ENCODE results near the gene GJB4.
"Not testable (repeated sequence)": the region's sequence is repeated elsewhere in the genome, so short reads cannot be mapped to it uniquely, and the experiment has no call there.

GJB4 gene

DNA sequence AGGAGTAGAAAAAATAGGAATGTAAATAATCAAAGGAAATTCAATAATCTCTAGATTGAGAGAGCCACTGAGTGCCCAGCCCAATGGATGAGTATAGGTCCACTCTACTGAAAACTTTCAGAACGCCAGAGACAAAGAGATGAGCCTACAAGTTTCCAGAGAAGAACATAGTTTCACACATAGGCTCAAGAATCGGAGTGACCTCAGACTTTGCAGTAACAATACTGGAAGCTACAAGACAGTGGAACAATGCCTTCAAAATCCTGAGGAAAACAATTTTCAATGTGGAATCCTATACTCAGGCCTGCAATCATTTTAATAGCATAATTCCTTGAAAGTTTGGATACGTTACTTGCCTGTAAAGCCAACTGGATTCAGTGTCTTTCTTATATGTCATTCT, 44.2 kb downstream of the GJB4 start:
- TF ChIP-seq, protein P1, sequence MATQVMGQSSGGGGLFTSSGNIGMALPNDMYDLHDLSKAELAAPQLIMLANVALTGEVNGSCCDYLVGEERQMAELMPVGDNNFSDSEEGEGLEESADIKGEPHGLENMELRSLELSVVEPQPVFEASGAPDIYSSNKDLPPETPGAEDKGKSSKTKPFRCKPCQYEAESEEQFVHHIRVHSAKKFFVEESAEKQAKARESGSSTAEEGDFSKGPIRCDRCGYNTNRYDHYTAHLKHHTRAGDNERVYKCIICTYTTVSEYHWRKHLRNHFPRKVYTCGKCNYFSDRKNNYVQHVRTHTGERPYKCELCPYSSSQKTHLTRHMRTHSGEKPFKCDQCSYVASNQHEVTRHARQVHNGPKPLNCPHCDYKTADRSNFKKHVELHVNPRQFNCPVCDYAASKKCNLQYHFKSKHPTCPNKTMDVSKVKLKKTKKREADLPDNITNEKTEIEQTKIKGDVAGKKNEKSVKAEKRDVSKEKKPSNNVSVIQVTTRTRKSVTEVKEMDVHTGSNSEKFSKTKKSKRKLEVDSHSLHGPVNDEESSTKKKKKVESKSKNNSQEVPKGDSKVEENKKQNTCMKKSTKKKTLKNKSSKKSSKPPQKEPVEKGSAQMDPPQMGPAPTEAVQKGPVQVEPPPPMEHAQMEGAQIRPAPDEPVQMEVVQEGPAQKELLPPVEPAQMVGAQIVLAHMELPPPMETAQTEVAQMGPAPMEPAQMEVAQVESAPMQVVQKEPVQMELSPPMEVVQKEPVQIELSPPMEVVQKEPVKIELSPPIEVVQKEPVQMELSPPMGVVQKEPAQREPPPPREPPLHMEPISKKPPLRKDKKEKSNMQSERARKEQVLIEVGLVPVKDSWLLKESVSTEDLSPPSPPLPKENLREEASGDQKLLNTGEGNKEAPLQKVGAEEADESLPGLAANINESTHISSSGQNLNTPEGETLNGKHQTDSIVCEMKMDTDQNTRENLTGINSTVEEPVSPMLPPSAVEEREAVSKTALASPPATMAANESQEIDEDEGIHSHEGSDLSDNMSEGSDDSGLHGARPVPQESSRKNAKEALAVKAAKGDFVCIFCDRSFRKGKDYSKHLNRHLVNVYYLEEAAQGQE (IDR thresholded peaks at IDR 0.05; ENCODE audit: insufficient replicate concordance, low read depth) = no peak
- TF ChIP-seq POLR2AphosphoS5 (IDR thresholded peaks at IDR 0.05; ENCODE audit: low read depth) = no peak
- TF ChIP-seq, protein P2, sequence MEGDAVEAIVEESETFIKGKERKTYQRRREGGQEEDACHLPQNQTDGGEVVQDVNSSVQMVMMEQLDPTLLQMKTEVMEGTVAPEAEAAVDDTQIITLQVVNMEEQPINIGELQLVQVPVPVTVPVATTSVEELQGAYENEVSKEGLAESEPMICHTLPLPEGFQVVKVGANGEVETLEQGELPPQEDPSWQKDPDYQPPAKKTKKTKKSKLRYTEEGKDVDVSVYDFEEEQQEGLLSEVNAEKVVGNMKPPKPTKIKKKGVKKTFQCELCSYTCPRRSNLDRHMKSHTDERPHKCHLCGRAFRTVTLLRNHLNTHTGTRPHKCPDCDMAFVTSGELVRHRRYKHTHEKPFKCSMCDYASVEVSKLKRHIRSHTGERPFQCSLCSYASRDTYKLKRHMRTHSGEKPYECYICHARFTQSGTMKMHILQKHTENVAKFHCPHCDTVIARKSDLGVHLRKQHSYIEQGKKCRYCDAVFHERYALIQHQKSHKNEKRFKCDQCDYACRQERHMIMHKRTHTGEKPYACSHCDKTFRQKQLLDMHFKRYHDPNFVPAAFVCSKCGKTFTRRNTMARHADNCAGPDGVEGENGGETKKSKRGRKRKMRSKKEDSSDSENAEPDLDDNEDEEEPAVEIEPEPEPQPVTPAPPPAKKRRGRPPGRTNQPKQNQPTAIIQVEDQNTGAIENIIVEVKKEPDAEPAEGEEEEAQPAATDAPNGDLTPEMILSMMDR (IDR thresholded peaks at IDR 0.05; ENCODE audit: insufficient read depth, low read length) = no peak
- Histone ChIP-seq H3K27ac (replicated peaks) (no peak overlapping the region), H3K4me3 (replicated peaks; ENCODE audit: insufficient read depth, low read length) (no peak overlapping the region), H3K27me3 (ENCODE audit: insufficient read depth, poor library complexity, severe bottlenecking) (peaks cover 3% of the 10 kb centered on the region)
- no peak for DNase-seq (ENCODE audit: low read depth in 1 of 2, low spot score in 1 of 2)

DNA sequence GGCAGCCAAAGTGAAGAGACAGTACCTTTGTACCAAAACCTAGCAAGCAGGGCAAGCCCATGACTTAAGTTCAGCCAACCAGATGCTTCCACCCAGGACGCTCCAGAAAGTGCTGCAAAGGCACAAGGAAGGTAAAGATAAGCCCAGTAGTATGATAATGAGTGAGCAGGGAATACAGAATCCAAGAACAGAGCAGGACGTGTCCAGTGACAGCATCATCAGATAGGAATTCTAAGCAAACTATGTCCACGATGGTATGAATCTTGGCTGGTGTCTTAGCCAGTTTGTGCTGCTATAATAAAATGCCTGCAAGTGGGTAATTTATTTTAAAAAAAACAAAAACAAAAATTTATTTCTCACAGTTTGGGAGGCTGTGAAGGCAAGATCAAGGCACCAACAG, 46.9 kb downstream of the GJB4 start:
- Histone ChIP-seq H3K4me3 (replicated peaks; ENCODE audit: insufficient read depth, low read length) (no peak overlapping the region), H3K27ac (replicated peaks) (no peak overlapping the region), H3K27me3 (ENCODE audit: insufficient read depth, poor library complexity, severe bottlenecking) (peaks cover 3% of the 10 kb centered on the region)
- no peak for DNase-seq (ENCODE audit: low read depth in 1 of 2, low spot score in 1 of 2)
- TF ChIP-seq POLR2AphosphoS5 (IDR thresholded peaks at IDR 0.05; ENCODE audit: low read depth) (no peak), GABPA (IDR thresholded peaks at IDR 0.05; ENCODE audit: low read depth) (no peak), SPI1 (IDR thresholded peaks at IDR 0.05; ENCODE audit: borderline replicate concordance, low read depth) (no peak)
- TF ChIP-seq, protein P2 (IDR thresholded peaks at IDR 0.05; ENCODE audit: insufficient read depth, low read length) = no peak
- TF ChIP-seq, protein P1 (IDR thresholded peaks at IDR 0.05; ENCODE audit: insufficient replicate concordance, low read depth) = no peak

DNA sequence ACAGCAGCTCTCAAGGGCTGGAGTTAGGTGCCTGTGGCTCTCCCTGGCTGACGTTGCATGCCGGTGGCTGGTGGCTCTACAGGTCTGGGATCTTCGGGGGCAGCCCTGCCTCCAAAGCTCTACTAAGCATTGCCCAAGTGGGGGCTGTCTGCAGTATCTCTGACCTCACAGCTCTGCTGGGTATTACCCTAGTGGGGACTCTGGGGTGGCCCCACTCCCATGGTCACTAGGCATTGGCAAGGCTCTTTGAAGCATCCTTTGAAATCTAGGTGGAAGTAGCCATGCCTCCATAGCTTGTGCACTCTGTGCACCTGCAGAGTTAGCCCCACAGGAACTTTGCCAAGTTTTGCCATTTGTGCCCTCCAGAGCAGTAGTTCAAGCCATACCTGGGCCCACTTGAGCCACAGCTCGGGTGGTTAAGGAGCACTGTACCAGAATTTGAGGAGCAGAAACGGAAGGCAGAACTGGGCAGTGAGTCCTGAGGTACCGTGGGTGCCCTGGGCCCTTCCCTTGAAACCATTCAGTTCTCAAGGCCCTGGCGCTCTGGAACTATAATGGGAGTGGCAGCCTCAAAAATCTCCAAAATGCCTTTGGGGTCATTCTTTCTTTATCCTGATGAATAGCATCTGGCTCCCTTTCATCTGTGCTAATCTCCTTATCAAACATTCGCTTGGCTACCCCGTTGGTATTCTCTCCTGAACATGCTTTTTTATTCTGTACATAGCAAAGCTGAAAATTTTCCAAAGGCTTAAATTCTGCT, 48.7 kb downstream of the GJB4 start:
- H3K4me3 ChIP-seq (replicated peaks; ENCODE audit: insufficient read depth, low read length) = no peak overlapping the region
- H3K27me3 ChIP-seq (ENCODE audit: insufficient read depth, poor library complexity, severe bottlenecking) = peaks cover 3% of the 10 kb centered on the region
- H3K27ac ChIP-seq (replicated peaks) = no peak overlapping the region
- no peak for DNase-seq (ENCODE audit: low read depth in 1 of 2, low spot score in 1 of 2)
- TF ChIP-seq GABPA (IDR thresholded peaks at IDR 0.05; ENCODE audit: low read depth) (no peak), POLR2AphosphoS5 (IDR thresholded peaks at IDR 0.05; ENCODE audit: low read depth) (no peak), SPI1 (IDR thresholded peaks at IDR 0.05; ENCODE audit: borderline replicate concordance, low read depth) (no peak)
- TF ChIP-seq, protein P1 (IDR thresholded peaks at IDR 0.05; ENCODE audit: insufficient replicate concordance, low read depth) = no peak
- TF ChIP-seq, protein P2 (IDR thresholded peaks at IDR 0.05; ENCODE audit: insufficient read depth, low read length) = no peak

DNA sequence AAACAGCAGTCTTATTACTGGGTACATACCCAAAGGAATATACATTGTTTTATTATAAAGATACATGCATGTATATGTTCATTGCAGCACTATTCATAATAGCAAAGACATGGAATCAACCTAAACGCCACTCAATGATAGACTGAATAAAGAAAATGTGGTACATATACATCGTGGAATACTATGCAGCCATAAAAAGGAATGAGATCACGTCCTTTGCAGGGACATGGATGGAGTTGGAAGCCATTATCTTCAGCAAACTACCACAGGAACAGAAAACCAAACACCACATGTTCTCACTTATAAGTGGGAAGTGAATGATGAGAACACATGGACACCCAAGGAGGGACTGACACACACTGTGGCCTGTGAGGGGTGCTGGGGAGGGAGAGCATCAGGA, 51.2 kb downstream of the GJB4 start:
- DNase-seq (ENCODE audit: low read depth in 1 of 2, low spot score in 1 of 2); H3K27me3 ChIP-seq (ENCODE audit: insufficient read depth, poor library complexity, severe bottlenecking); H3K4me3 ChIP-seq (replicated peaks; ENCODE audit: insufficient read depth, low read length); H3K27ac ChIP-seq (replicated peaks): not testable (repeated sequence)
